HUES6 (cell line): Measurements from ENCODE around the gene KLK4.

Source experiments
- H3K27ac ChIP-seq: 2 replicates; pipeline ENCODE4 v1.7.0; 2013; ENCODE audit warnings: low read depth, mild to moderate bottlenecking, low read length, inconsistent platforms
- H3K27me3 ChIP-seq: 2 replicates; pipeline ENCODE4 v1.6.1; 2013; ENCODE audit warnings: low read length; ENCODE audit not compliant: control insufficient read depth, insufficient read depth
- H3K36me3 ChIP-seq: 2 replicates; pipeline ENCODE4 v1.6.1; 2013; ENCODE audit warnings: low read length; ENCODE audit not compliant: control insufficient read depth, insufficient read depth
- H3K4me1 ChIP-seq: 2 replicates; pipeline ENCODE4 v1.6.1; 2013; ENCODE audit warnings: low read length; ENCODE audit not compliant: control insufficient read depth, insufficient read depth
- H3K4me3 ChIP-seq: 2 replicates; pipeline ENCODE4 v1.5.1; 2013; ENCODE audit warnings: low read depth, low read length
- H3K9ac ChIP-seq: one replicate; pipeline ENCODE4 v1.6.1; 2013; ENCODE audit warnings: mild to moderate bottlenecking, low read length
- H3K9me3 ChIP-seq: 2 replicates; pipeline ENCODE4 v1.6.1; 2013; ENCODE audit warnings: low read depth, low read length; ENCODE audit not compliant: control insufficient read depth, insufficient read depth

The KLK4 gene, protein sequence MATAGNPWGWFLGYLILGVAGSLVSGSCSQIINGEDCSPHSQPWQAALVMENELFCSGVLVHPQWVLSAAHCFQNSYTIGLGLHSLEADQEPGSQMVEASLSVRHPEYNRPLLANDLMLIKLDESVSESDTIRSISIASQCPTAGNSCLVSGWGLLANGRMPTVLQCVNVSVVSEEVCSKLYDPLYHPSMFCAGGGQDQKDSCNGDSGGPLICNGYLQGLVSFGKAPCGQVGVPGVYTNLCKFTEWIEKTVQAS

DNA sequence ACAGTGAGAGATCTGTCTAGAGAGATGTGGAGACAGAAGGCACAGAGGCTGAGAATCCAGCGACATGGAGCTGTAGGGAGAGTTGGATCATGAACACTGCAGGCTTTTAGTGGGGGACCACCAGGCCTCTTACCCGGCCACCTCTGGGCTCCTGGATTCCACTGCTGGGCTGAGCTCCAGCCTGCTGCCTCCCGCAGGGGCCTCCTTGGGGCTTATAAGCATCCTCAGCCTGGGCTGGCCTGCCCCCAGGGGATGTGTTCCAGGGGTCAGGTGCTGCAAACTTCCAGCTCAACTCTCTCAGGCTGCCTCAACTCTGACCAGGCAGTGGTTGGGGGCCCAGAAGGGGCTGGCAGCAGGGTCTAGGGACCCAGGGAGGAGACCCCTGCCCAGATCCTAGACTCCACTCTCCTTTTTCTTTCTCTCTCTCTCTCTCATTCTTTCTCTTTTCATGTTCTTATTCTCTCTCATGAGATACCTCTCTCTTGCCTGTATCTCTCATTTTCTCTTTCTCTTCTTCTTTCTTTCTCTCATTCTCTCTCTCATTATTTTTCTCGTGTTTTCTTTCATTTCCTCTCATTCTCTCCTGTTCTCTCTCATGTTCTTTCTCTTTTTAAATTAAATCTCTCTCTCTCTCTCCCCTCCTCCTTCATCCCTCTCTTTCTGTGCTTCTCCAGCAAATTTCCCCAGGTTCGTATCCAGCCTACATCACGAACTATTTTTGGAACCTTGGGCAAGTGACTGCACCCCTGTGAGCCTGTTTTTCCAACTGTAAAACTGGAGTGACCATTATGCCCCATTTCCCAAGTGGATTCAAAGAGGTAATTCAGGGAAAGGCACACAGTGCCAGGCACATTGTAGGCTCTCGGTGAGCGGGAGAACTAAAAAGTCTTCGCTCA is at the start of gene KLK4:
Gene KLK4 (minus strand): TSS at position 190 of the 896 bp plus-strand sequence. CDS start 657 bp downstream, outside the sequence.
- no peak within 1 kb of the TSS for H3K4me3 ChIP-seq
- no peak within 1 kb of the TSS for H3K9ac ChIP-seq
- H3K27me3 ChIP-seq = peaks cover 89% of the 10 kb centered on the region
- no peaks in the 10 kb centered on the region for H3K36me3 ChIP-seq
- H3K4me1 ChIP-seq = peaks cover 7% of the 10 kb centered on the region; the same call in 1 of the 2 replicates
- no peaks in the 10 kb centered on the region for H3K9me3 ChIP-seq
- H3K27ac ChIP-seq = no peak within 1 kb of the TSS

DNA sequence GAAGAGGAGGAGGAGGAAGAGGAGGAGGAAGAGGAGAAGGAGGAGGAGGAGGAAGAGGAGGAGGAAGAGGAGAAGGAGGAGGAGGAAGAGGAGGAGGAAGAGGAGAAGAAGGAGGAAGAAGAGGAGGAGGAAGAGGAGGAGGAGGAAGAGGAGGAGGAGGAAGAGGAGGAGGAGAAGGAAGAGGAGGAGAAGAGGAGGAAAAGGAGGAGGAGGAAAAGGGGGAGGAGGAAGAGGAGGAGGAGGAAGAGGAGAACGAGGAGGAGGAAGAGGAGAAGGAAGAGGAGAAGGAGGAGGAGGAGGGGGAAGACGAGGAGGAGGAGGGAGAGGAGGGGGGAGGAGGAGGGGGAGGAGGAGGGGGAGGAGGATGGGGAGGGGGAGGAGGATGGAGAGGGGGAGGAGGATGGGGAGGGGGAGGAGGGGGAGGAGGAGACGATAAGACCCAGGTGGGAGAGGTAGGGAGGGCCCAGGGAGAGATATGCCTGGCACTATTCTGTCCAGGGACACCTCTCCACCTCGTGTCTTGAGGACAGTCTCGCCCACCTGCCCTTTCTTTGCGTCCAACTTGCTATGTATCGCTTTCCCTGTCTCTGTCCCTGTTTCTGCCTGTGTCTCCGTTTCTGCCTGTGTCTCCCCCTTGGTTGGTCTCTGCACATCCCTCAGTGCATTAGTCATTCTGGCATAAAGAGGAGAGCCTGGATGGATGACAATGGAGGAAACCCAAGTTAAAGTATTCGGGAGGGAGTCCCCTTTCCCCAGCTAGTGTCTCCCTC is 48.7 kb upstream of the KLK4 start:
- Histone ChIP-seq H3K27me3 (peaks cover 22% of the 10 kb centered on the region), H3K4me1 (no peaks in the 10 kb centered on the region), H3K9ac (no peak overlapping the region), H3K27ac (no peak overlapping the region), H3K9me3 (no peaks in the 10 kb centered on the region), H3K36me3 (no peaks in the 10 kb centered on the region), H3K4me3 (no peak overlapping the region)

DNA sequence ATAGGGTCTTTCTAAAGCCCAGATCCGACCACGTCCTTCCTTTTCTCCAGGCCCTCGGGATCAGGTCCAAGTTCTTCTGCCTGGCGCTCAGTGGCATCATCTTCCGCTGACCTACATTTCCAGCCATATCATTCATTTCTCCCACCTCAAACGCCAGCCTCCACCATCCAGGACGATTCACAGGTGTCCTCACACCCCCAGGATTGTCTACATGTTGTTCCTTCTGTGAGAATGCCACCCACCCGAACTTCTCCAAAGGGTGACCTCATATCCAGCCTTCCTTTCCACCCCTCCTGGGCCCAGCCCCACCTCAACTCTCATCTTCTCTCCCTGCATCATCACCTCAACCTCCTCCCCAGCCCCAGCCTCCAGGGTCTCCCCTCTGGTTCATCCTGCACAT is 46.4 kb upstream of the KLK4 start:
- Histone ChIP-seq H3K4me1 (peaks cover 3% of the 10 kb centered on the region), H3K9ac (no peak overlapping the region), H3K4me3 (no peak overlapping the region), H3K27me3 (peaks cover 14% of the 10 kb centered on the region), H3K9me3 (no peaks in the 10 kb centered on the region), H3K27ac (no peak overlapping the region), H3K36me3 (no peaks in the 10 kb centered on the region)

DNA sequence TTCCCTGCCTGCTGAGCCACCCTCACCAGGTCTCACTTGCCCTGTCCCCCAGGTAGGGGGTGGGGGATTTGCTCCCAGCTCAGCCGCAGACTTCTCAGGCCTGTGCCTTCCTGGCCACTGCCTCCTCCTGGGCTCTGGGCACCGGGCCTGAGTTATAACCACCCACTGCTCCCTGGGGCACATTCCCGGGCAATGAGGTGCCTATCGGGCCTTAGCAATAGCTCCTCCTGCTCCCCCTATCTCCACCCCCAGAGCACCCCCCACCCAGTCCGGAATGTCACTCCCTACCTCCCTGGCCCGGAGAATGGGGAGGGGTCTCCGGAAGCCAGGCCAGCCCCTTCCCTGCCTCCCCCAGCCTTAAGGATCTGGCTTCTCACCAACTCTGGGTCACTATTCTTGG is 41.7 kb upstream of the KLK4 start, which contains the start of gene KLK5:
Gene KLK5 (minus strand): TSS at position 129 of the 400 bp plus-strand sequence. CDS start 381 bp downstream, outside the sequence.
- no peaks in the 10 kb centered on the region for H3K9me3 ChIP-seq
- H3K4me1 ChIP-seq = peaks cover 5% of the 10 kb centered on the region
- H3K27ac ChIP-seq = no peak within 1 kb of the TSS
- H3K4me3 ChIP-seq = no peak within 1 kb of the TSS
- peaks cover 5% of the 10 kb centered on the region; the same call in 1 of the 2 replicates for H3K27me3 ChIP-seq
- no peak within 1 kb of the TSS for H3K9ac ChIP-seq
- no peaks in the 10 kb centered on the region for H3K36me3 ChIP-seq

DNA sequence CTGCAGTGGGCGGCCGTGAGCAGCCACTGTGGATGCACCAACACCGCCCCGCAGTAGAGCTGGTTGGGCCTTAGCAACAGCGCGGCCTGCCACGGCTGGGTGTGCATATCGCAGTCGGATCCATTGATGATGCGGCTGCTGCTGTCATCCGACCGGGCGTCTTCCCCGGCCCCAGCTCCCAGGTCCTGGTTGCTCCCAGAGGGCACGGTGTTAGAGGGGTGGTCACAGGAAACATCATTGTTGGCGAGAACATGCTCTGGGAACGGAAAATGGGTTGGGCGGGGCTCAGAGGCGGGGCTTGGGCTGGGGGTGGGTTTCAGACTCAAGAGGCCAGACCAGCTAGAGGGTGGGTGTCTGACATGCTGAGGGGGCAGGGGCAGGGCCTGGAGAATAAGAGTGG is 38.7 kb upstream of the KLK4 start:
- no peak overlapping the region for H3K9ac ChIP-seq
- H3K36me3 ChIP-seq = no peaks in the 10 kb centered on the region
- H3K4me1 ChIP-seq = peaks cover 5% of the 10 kb centered on the region
- peaks cover 5% of the 10 kb centered on the region; the same call in 1 of the 2 replicates for H3K27me3 ChIP-seq
- no peak overlapping the region for H3K27ac ChIP-seq
- H3K9me3 ChIP-seq = no peaks in the 10 kb centered on the region
- no peak overlapping the region for H3K4me3 ChIP-seq

DNA sequence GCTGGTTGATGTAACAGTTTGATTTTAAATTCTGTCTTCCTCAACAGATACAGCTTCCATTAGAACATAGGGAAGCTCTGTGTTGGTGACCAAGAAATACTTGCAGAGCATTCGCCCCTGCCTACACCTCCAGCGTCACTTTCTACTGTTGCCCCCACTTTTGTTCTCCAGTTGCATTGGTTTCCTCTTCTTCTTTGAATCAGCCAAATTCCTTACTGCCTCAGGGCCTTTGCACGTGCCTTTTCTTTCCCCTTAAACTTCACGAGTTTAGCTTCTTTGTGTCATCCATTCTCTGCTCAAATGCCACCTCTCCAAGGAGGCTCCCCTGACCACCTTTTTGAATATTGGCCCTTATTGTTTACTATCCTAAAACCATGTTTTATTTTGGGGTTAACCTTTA is 35.9 kb upstream of the KLK4 start:
- Histone ChIP-seq H3K4me3 (no peak overlapping the region), H3K27me3 (peaks cover 10% of the 10 kb centered on the region), H3K9me3 (0 out of 2 replicates have a peak, but pooled peaks cover 2% of the 10 kb centered on the region), H3K36me3 (no peaks in the 10 kb centered on the region), H3K4me1 (no peaks in the 10 kb centered on the region), H3K27ac (no peak overlapping the region), H3K9ac (no peak overlapping the region)

DNA sequence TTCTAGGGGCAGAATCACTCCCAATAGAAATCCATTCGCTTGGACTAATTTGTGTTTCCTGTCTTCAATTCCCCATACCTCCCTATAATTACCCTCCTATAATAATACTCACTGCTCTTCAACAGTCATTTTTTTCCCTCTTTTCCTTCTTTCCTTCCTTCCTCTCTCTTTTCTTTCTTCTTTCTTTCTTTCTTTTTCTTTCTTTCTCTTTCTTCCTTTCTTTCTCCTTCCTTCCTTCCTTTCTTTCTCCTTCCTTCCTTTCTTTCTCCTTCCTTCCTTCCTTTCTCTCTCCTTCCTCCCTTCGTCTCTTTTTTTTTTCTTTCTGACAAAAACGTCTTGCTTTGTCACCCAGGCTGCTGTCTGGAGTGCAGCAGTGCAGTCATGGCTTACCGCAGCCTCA is 33.6 kb upstream of the KLK4 start:
- Histone ChIP-seq H3K27me3 (peaks cover 10% of the 10 kb centered on the region), H3K36me3 (no peaks in the 10 kb centered on the region), H3K9ac (no peak overlapping the region), H3K4me3 (no peak overlapping the region), H3K27ac (no peak overlapping the region), H3K4me1 (no peaks in the 10 kb centered on the region), H3K9me3 (peaks cover 6% of the 10 kb centered on the region; the same call in 1 of the 2 replicates)

DNA sequence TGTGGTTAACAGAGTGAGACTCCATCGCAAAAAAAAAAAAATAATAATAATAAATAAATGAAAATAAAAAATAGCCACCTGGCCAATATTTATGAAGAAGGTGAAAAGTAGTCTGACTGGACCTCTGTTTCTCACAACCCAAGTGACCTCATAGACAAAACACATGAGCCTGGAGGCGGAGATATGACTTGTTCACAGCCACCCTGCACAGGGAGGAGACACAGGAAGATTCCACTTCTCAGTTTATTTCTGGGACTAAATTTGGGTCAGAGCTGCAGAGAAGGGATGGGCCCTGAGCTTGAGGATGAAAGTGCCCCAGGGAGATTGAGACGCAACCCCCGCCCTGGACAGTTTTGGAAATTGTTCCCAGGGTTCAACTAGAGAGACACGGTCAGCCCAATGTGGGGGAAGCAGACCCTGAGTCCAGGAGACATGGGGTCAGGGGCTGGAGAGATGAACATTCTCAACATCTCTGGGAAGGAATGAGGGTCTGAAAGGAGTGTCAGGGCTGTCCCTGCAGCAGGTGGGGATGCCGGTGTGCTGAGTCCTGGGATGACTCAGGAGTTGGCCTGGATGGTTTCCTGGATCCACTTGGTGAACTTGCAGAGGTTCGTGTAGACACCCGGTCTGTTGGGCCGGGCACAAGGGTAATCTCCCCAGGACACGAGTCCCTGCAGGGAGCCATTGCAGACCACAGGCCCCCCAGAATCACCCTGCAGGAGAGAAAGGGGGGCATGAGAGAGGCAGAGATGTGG is 32.1 kb upstream of the KLK4 start:
- Histone ChIP-seq H3K9ac (no peak overlapping the region), H3K27me3 (peaks cover 5% of the 10 kb centered on the region), H3K36me3 (no peaks in the 10 kb centered on the region), H3K27ac (no peak overlapping the region), H3K4me3 (no peak overlapping the region), H3K4me1 (no peaks in the 10 kb centered on the region), H3K9me3 (peaks cover 6% of the 10 kb centered on the region; the same call in 1 of the 2 replicates)

DNA sequence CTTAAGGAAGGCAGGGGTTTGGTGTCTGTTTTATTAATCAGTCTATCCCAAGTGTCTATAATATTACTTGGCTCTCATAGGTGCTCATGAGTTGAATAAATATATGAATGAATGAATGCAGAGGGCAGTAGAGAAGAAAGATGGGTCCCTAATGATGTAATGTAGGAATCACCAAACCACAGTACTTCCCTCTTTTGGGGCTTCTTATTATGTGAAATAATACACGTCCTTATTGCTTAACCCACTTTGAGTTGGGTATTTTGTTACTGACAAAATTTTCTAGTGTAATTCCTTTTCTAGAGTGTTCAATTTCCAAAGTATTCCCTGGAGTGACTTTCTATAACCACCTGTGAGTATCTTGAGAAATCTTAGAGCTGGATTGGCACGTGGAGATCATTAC is 28.4 kb upstream of the KLK4 start:
- H3K36me3 ChIP-seq = no peaks in the 10 kb centered on the region

DNA sequence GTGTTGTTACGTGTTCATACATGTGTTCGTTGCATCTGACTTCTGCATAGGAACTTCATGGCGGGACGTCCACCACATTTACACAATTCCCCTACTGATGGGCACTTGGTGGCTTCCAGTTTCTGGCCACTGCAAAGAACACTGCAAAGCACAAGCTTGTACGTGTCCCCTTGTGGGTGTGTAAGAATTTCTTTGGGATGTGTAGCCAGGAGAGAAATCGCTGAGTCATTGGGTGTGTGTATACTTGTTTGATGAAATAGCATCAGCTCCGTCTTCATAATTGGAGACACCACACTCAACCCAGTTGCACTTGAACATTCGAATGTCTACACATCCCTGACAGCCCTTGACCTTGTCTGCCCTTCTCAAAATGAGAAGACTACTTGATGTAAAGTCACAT is 22.4 kb upstream of the KLK4 start:
- no peak overlapping the region for H3K4me3 ChIP-seq
- H3K27ac ChIP-seq = no peak overlapping the region
- no peaks in the 10 kb centered on the region for H3K36me3 ChIP-seq
- H3K9me3 ChIP-seq = no peaks in the 10 kb centered on the region
- peaks cover 19% of the 10 kb centered on the region for H3K27me3 ChIP-seq
- no peak overlapping the region for H3K9ac ChIP-seq
- H3K4me1 ChIP-seq = no peaks in the 10 kb centered on the region

More for the DNA sequence above, 28.4 kb upstream of the KLK4 start:
- peaks cover 5% of the 10 kb centered on the region for H3K27me3 ChIP-seq
- H3K9me3 ChIP-seq = peaks cover 6% of the 10 kb centered on the region; the same call in 1 of the 2 replicates
- H3K9ac ChIP-seq = no peak overlapping the region
- H3K4me1 ChIP-seq = no peaks in the 10 kb centered on the region
- H3K27ac ChIP-seq = no peak overlapping the region
- no peak overlapping the region for H3K4me3 ChIP-seq
